HG03571 (cell line): ENCODE measurements around the gene GALNT17.

Experiments
- ATAC-seq: cut with Tn5 transposase; IDR thresholded peaks from one replicate; pipeline ENCODE4 v1.9.1; 2021; ENCODE audit not compliant: unreplicated experiment

GALNT17 gene

DNA sequence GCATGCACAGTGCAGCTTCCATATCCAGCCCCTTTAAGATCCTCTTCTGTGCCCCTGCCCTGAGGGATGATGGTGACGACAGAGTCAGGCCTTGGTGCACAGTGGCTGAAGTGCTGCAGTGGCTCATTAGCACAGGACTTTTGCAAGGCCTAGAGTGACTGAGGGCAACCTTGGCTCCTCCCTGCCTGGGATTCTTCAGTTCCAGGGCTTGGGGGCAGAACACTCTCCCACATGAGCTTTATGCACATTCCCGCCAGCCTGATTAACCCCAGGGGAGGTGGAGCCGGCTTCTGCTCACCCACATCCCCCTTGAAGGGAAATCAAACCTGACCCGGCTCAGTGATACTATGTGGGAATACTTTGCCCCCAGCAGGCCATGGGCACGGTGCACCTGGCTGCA is 253.4 kb downstream of the GALNT17 start:
- no peak for ATAC-seq

DNA sequence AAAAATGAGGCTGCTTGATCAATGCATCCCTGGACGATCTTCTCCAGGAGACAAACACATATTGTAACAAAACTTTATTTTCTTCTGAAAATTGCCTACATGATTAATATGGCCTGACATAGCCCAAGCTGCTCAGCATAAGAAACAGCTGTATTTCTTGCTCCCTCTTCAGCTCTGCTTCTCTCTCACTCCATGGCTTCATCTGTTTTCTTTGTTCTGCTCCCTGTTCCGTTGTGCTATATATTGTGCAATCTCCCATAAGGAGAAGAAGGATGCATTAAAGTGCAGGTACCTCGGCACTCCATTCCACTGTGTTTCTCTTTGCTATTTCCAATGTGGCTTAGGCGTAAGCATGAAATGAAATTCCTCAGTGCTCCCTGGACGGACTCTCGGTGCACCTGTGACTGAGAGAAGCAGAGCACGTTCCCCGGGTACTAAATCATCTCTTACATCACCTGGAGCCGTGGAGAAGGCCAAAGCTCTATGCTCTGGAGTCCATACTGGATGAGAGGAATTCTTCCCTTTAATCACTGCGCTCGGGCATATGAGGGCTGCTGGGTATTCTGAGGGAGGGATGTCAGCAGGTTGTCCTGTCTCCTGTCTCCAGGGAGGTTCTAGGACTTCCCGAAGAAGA is 254.3 kb downstream of the GALNT17 start:
- no peak for ATAC-seq

DNA sequence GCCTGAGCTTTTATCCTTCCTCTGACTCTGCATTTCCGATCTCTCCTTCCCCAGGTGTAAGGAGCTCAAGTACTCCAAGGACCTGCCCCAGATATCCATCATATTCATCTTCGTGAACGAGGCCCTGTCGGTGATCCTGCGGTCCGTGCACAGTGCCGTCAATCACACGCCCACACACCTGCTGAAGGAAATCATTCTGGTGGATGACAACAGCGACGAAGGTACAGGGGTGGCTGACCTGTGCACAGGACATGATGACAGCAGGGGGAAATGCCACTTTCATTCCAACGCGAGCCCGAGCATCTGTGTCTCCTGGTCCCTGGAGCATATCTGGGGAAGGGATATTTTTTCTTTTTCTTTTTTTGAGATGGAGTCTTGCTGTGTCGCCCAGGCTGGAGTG is 256.2 kb downstream of the GALNT17 start:
- ATAC-seq: no peak

DNA sequence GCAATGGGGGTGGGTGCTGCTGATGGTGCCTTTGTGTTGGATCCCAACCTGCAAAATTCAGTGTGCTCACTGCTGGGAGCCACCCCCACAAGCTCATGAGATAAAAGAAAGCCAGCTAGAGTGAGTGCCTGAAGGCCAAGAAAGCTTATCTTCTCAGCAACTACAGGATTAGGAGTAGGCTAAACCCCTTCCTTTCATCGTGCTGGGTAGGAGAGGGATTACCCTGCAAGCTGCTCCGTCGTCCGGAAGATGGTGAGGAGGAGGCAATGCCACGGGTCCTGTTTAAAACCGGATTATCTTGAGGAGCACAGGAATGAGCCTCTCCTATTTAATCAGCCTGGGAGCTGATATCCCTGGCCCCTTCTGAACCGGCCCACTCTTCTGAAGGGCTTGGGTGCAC is 258.0 kb downstream of the GALNT17 start:
- no peak for ATAC-seq

DNA sequence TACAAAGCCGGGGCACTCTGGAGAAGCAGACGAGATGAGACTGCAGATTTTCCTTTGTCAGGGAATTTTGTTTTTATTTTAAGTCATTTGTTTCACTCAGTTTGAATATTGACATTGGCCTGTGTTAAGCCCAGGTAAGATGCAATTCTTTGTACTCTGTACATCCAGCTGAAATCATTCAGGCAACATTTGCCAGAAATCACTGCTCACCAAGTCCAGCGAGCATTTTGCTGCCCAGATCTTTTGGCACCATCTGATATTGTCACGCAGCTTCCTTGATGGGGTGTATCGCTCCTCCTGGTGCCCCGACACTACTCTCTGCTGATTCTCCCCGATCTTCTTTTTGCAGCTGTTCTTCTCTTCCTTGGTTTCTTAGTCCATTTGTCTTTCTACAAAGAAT is 261.7 kb downstream of the GALNT17 start:
- ATAC-seq: no peak

DNA sequence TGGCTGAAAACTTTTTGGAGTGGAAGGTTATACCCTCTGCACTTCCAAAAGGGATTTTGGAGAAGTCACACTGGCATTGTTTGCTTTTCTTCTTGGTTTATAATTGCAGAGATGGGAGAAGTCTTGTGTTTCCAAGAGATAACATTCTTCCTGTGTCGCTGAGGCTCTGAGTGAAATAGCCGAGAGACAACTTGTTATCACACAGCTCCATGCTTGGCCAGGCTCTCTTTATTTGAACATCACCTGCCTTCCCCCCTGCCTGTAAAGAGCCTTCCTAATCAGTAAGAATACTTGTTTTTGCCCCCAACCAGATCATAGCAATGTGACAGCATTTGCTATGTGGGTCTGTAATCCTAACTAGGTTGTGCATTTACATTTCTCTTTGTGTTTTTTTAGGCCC is 270.7 kb downstream of the GALNT17 start:
- no peak for ATAC-seq

DNA sequence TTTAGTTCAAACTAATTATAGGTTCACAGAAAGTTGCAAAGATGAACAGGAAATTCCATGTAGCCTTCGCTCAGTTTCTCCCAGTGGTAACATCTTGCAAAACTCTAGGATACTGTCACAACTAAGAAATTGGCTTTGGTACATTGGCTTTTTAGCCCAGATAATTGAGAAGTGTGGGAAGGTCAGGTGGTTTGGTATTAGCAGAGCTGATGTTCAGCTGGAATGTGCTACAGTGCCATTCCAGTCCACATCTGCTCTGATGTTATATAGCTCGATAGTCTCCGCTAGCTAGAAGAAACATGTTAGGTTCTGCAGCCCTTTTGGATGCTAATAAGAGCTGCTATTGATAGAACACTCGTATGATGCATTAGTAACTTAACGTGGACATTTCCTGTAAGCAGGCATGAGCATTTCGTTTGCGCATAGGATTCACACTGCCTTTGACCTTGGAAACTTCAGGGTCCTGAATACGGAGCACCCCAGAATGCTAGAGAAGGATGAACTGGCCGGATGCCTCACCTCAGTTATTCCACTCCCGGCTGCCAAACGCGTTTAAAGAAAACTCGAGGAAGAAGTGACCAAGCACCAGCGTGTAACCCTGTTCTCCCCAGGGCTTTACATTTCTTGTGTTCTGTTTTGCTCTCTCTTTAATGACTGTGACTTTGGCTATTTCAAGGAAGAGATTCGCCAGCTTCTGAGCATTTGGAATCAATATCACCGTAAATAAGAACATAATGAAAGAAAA is 271.4 kb downstream of the GALNT17 start:
- ATAC-seq: no peak

DNA sequence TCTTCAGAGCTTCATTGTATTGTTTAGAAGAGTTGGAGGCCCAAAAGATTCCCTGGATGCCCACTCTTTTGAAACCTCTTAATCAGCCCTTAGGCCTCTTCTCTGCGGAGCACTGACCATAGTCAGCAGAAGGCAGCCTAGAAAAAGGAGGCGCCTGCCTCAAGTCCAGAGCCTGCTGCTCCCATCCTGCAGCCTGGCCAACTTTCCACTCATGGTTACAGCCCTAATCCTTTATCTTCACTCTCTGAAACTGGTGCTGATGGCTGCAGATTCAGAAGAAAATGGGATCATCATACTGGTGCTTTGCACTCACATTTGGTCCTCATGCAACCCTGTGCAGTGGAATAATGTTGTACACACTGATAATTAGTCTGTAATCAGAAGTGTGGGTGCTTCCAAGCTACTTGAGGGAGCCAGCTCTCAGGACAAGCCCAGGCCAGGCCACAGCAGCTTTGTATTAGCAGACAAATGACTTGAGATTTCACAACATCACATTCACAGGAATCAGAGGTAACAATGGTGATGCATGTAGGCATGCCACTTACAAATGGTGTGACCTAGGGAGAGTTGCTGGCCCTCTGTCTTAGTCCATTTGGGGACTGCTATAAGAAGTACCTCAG is 272.9 kb downstream of the GALNT17 start:
- ATAC-seq: no peak

DNA sequence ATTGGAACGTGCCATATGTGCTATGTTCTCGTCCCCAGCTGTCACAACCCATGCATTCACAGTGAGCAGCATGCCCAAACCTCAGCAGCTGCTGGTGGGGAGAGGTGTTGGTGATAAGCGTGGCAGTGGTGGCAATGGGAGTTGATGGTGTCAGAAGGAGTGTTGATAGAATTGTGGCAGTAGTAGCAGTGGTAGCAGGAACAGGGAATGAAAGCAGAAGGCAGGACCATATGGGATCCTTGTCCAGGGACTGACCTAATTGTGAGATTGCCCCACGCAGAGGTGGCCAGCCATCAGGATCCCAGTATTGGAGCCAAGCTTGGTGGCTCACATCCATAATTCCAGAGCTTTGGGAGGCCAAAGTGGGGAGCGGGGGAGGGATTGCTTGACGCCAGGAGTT is 276.3 kb downstream of the GALNT17 start:
- ATAC-seq: no peak

DNA sequence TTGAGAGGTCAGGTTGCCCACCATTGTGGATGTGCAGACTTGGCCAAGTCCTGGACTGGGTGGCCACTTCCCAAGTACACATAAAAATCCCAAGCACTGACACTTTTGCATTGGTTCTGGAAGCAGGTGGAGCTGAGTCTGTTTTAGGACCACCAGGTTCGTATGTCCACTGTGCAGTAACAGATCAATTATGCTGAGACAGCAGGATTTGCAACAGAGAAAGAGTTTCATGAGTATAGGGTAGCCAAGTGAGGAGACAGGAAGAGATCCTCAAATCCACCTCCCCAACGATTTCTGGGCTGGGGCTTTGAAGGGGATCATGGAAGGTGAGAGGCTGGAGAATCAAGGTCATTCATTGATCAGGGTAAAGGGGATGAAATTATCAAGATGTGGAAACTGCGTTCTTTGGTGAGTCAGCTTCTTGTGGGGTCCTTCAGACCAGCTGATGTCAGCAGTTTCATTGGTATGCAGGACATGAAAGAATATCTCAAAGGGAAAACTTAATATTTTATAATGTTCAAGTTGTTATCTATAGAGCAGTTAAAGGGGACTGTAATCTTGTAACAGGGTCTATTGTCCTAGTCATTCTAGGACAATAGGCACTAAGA is 277.7 kb downstream of the GALNT17 start:
- no peak for ATAC-seq

DNA sequence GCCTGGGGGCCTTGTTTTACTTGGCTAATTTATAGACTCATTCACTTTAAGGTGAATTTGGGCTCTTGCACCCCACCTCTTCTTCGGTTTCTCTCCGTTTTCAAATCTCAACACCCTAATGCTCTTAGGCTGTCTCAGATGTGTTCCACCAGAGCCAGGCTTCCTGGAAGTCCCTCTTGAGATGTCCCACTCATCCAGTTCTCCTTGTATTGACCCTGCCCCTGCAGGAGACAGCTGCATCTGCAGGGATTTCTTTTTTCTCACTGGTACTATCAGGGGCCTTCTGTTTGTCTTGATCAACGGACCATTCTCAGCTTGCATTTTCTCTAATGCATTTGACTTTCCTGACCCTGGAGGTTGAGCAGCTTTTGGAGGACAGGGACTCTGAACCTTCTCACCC is 279.5 kb downstream of the GALNT17 start:
- ATAC-seq: no peak

DNA sequence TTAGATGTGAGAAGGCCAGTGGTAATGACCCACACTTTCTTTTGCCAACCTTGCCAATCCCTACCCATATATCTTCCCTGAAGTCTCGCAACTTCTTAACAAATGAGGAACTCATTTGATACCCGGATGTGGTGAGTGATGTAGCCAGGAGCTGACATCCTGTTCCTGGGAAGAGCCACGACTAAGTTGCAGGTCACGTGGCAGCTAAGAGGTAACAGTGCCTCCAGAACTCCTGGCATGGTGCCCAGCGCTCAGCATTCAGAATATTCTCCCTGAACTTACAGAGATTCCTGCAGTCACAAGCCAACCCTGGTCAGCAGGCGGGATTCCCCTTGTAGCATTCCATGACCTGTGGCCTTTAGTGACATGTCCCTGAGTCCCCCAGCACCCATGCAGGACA is 282.5 kb downstream of the GALNT17 start:
- ATAC-seq: no peak

DNA sequence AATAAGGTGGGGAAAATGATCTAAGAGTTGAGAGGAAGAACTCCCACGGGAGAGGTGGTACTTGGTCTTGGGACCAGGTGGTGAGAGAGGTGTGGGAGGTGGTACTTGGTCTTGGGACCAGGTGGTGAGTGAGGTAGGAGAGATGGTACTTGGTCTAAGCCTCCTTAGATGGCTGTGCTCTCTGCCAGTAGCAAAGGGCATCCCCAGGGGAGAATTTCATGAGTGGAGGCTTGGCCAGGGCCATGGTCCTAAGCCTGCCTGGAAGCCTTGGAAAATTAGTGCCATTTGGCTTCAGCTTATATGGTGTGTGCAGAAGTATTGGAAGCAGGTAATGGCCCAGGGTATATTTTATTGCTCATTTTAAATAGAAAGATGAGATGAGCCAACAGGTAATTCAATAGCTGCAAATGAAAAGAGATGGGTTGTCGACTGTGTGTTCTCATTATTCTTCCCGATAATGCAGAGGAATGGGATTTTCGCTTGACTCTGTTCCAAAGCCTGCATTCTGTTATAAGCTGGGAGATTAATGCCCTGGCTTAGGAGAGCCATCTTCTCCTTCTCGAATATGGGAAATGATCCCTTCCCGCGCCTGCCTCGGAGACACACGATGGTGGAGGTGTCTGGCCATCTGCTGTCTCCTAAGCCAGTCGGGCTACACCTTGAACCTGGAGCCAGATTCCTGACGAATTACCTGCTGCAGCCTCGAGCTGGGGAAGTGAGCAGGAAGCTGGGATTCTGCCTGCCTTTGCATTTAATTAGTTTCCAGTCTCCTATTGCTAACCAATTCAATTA is 287.8 kb downstream of the GALNT17 start:
- ATAC-seq: no peak

DNA sequence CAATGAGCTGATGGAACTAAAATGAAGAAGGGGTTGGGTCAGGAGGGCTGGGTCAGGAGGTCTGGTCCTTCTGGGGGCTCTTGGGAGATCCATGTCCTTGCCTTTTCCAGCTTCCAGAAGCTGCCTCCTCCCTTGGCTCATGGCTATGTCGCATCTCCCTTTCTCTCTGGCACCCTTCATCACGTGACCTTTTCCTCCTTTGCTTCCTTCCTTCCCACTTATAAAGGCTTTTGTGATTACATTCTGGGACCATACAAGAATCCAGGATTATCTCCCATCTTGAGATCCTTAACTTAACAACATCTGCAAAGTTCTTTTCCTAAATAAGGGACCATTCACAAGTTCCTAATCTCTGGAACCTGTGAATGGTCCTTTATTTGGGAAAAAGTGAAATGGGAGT is 290.2 kb downstream of the GALNT17 start:
- no peak for ATAC-seq

DNA sequence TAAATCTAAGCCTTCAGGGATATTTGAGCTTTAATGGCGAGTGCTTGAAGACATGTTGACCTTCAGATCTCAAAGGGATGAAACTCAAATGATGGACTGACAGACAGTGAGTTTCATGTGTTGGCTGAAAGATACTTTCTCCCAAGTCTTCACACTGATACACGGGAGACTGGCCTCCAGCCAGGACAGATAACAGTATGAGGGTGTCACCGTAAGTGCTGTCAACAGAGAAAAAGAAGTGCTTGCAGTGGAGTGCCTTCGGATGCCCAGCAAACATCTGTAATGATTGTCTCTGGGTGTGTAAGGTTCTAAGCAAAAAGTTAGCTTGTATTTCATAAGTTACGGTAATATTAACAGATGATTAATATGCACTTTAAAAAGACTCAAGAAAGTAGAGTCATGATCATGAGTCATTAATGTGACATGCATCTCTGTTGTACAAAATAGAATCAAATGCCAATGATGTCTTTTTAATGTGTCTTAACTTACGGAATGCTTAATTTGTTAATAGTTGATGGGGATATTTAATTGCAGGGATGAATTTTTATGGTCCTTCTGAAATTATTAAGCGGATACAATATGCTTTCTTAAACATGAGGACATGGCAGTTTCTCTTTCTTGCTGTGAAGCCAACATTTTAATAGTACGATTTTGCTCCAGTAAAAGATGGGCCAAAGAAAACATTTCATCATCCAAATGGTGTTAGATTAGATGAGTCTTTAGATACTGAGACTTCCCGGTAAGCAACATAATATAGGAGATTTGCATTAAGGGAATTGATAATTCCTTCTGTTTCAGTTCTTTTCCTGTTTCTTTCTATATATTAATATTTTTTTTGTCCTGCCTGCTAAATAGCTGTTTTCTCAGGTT is 292.5 kb downstream of the GALNT17 start:
- no peak for ATAC-seq

DNA sequence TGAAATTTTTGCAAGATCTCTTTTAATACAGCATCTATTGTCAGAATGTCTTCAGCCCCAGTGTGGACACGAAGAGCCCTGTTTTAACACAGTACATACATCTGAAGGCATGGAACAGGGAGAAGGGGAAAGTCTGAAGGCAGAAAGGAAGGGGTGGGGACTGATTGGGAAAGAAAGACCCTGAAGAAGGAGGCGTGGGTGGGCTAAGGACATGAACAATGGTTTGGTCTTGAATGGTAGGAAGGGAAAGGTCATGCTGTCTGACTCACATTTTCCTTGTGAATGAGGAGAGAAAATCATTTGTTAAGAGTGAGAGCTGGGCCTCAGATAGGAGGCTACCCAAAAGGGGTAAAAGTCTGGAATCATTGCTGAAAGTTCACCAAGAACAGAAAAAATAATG is 297.1 kb downstream of the GALNT17 start:
- ATAC-seq: no peak

DNA sequence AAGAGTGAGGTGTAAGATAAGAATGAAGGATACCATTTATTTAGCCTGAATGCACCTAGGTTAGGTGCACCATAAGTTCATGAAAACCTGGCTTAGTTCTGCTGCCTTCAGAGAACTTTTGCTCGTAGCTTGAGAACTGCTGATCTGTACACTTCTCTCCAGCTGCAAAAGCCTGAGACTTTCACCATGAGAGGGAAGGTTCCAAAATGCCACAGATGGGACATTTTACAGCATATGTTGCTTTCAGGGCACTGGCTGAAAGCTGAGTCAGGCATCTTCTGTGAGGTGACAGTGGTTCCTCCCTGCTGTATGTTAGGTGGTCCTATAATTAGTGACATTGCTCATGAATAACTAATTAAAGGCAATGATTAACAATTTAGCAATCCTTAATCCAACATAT is 298.3 kb downstream of the GALNT17 start:
- no peak for ATAC-seq

DNA sequence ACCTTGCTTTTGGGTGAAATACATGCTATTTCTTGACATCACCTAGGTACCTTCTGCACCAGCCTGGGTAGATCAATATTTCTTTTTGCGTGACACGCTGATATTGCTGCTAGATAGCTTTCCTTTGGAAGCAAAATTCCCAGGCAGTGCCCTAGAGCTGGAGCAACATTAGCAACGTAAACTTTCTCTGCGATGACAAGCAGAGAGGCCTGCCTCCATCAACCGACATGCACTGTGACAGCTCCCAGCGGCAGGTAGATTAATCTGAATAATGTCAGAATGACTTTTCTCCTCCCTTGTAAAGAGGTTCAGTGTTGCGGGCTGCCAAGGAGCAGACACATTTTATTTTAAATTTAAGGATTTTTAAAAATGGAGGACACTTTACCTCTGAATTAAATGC is 307.4 kb downstream of the GALNT17 start:
- ATAC-seq: no peak

DNA sequence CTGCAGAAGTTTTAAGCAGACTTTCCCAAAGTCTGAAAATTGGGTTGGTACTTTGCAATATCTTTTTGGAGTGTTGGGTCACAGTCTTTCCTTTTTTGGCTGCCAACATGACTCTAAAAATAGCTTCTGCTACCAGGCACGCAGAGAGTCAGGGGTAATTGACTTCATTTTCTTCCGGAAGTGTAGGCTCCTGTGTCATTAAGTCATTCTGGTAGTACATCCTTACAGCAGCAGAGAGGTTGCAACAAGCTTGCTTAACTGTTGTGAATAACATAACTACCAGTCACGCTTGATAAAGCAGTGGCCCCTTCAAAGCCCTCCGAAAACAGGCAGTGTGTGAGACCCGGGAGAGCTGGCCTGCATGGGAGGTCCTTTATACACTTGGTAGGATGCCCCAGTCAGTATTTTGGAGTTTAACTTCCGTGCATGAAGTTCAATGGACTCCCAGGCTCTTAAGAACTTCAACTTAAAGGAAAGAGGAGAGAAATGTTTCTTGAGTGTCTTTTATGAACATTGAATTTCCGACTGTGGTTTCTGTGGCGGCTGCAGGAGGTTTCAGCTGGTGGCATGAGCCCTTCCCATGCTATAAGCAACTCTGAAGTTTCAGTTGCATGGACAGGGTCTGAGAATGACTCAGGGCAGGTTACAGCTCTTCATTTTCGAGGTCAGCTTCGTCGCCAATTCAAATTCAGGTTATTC is 310.7 kb downstream of the GALNT17 start:
- ATAC-seq: no peak

DNA sequence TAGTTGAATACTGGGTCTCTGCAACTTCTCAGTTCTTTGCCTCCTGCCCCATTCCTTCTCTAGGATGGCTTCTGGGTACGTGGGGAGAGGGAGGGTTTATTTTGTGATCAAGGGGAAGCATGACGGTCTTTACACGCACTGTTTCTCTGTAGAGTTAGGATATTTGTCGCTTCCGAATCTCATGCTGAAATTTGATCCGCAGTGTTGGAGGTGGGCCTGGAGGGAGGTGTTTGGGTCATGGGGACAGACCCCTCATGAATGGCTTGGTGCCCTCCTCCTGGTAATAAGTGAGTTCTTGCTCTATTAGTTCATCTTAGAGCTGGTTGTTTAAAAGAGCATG is 311.2 kb downstream of the GALNT17 start:
- no peak for ATAC-seq
